SK-N-SH treated with all-trans-retinoic acid at 6 μM for 48 hours (cell line): ENCODE results near the gene NELFCD.
"Not testable (repeated sequence)": the region's sequence is repeated elsewhere in the genome, so short reads cannot be mapped to it uniquely, and the experiment has no call there.

Experiments used
- ATAC-seq: fragments of 200-7000 bp; cut with Tn5 transposase; 3 replicates; pipeline ENCODE4 v1.9.1; 2020; ENCODE audit warnings: mild to moderate bottlenecking, moderate library complexity
- ARNTL ChIP-seq: fragments of 450-650 bp; formaldehyde crosslinking; IDR thresholded peaks from 2 replicates; pipeline ENCODE4 v1.5.0; 2020; ENCODE audit warnings: low read depth, mild to moderate bottlenecking, moderate library complexity, borderline replicate concordance
- BACH2 ChIP-seq: fragments of 250-450 bp; sonication (Bioruptor Pico); IDR thresholded peaks from 2 replicates; pipeline ENCODE4 v1.9.0; 2021; ENCODE audit warnings: mild to moderate bottlenecking, borderline replicate concordance
- CSRNP3 ChIP-seq: fragments of 250-450 bp; sonication (Bioruptor Pico); IDR thresholded peaks from 2 replicates; pipeline ENCODE4 v1.5.1; 2021; ENCODE audit warnings: mild to moderate bottlenecking, moderate library complexity
- ESRRG ChIP-seq: fragments of 250-450 bp; sonication (Bioruptor Pico); IDR thresholded peaks from 2 replicates; pipeline ENCODE4 v1.6.1; 2021; ENCODE audit warnings: mild to moderate bottlenecking
- GLIS3 ChIP-seq: fragments of 250-450 bp; sonication (Bioruptor Pico); IDR thresholded peaks from 2 replicates; pipeline ENCODE4 v1.5.0; 2020; ENCODE audit warnings: mild to moderate bottlenecking, moderate library complexity
- ISL1 ChIP-seq: fragments of 250-450 bp; sonication (Bioruptor Pico); IDR thresholded peaks from 2 replicates; pipeline ENCODE4 v2.1.2; 2022; ENCODE audit warnings: mild to moderate bottlenecking, moderate library complexity
- OSR1 ChIP-seq: fragments of 250-450 bp; sonication (Bioruptor Pico); IDR thresholded peaks from 2 replicates; pipeline ENCODE4 v1.8.0; 2022; ENCODE audit warnings: moderate library complexity, mild to moderate bottlenecking, inconsistent platforms
- PATZ1 ChIP-seq: fragments of 250-450 bp; sonication (Bioruptor Pico); IDR thresholded peaks from 2 replicates; pipeline ENCODE4 v1.8.0; 2020; ENCODE audit warnings: mild to moderate bottlenecking, moderate library complexity, borderline replicate concordance
- PPARA ChIP-seq: fragments of 250-450 bp; sonication (Bioruptor Pico); IDR thresholded peaks from 2 replicates; pipeline ENCODE4 v1.5.0; 2020; ENCODE audit warnings: mild to moderate bottlenecking, borderline replicate concordance
- RARB ChIP-seq: fragments of 250-450 bp; sonication (Bioruptor Pico); IDR thresholded peaks from 2 replicates; pipeline ENCODE4 v1.8.0; 2021; ENCODE audit warnings: mild to moderate bottlenecking, moderate library complexity
- TOX ChIP-seq: fragments of 250-450 bp; sonication (Bioruptor Pico); IDR thresholded peaks from 2 replicates; pipeline ENCODE4 v1.8.0; 2021; ENCODE audit warnings: mild to moderate bottlenecking, moderate library complexity, borderline replicate concordance
- ZC3H10 ChIP-seq: fragments of 250-450 bp; sonication (Bioruptor Pico); IDR thresholded peaks from 2 replicates; pipeline ENCODE4 v1.5.1; 2021; ENCODE audit warnings: mild to moderate bottlenecking, moderate library complexity
- ZFP3 ChIP-seq: fragments of 250-450 bp; sonication (Bioruptor Pico); IDR thresholded peaks from 2 replicates; pipeline ENCODE4 v1.5.0; 2020; ENCODE audit warnings: mild to moderate bottlenecking, moderate library complexity
- ZFP30 ChIP-seq: fragments of 450-650 bp; formaldehyde crosslinking; IDR thresholded peaks from 2 replicates; pipeline ENCODE4 v1.5.0; 2022; ENCODE audit warnings: mild to moderate bottlenecking, moderate library complexity
- ZNF565 ChIP-seq: fragments of 450-650 bp; formaldehyde crosslinking; conservative IDR thresholded peaks from 2 replicates; pipeline ENCODE4 v1.5.0; 2020; ENCODE audit warnings: low read depth, mild to moderate bottlenecking, moderate library complexity
- ZNF70 ChIP-seq: fragments of 450-650 bp; formaldehyde crosslinking; IDR thresholded peaks from 2 replicates; pipeline ENCODE4 v1.5.0; 2020; ENCODE audit warnings: mild to moderate bottlenecking, moderate library complexity
- ZNF8 ChIP-seq: fragments of 450-650 bp; formaldehyde crosslinking; IDR thresholded peaks from 2 replicates; pipeline ENCODE4 v1.5.0; 2020; ENCODE audit warnings: mild to moderate bottlenecking, moderate library complexity

Gene NELFCD

GRCh38 chr20:59037386-59037785, 56.3 kb downstream of the NELFCD start:
- TF ChIP-seq CSRNP3 (CRISPR knock-in tag) (no peak), PATZ1 (CRISPR knock-in tag) (no peak), BACH2 (no peak), ZFP3 (CRISPR knock-in tag) (no peak), ZFP30 (no peak)
- no peak for ATAC-seq

GRCh38 chr20:59039233-59039632, 58.2 kb downstream of the NELFCD start:
- no peak for ATAC-seq
- TF ChIP-seq OSR1 (CRISPR knock-in tag) (no peak), PPARA (CRISPR knock-in tag) (no peak), RARB (no peak), BACH2 (no peak), ZFP3 (CRISPR knock-in tag) (no peak), ZFP30 (no peak)
- TF ChIP-seq, all 23 proteins: peak for 0

GRCh38 chr20:59040667-59041066, 59.6 kb downstream of the NELFCD start:
- no peak for ATAC-seq
- TF ChIP-seq ZNF70 (CRISPR knock-in tag) (no peak), ZNF8 (CRISPR knock-in tag) (no peak), GLIS3 (CRISPR knock-in tag) (no peak), TOX (CRISPR knock-in tag) (no peak), ESRRG (CRISPR knock-in tag) (no peak), BACH2 (no peak), ISL1 (CRISPR knock-in tag) (no peak), CSRNP3 (CRISPR knock-in tag) (no peak), OSR1 (CRISPR knock-in tag) (no peak)

GRCh38 chr20:59041487-59041886, 60.4 kb downstream of the NELFCD start:
- not testable (repeated sequence) for ATAC-seq

GRCh38 chr20:59042151-59042795, 61.2 kb downstream of the NELFCD start, which contains the start of gene PRELID3B:
PRELID3B (minus strand) TSS chr20:59042786; CDS start chr20:59042730, 56 bp downstream.
- TF ChIP-seq GLIS3 (CRISPR knock-in tag) (no peak), ZFP3 (CRISPR knock-in tag) (peak; percentile 33; the same call in 1 of the 2 replicates), ARNTL (CRISPR knock-in tag) (no peak), ESRRG (CRISPR knock-in tag) (no peak)
- ATAC-seq, result peak; percentile 68

DNA sequence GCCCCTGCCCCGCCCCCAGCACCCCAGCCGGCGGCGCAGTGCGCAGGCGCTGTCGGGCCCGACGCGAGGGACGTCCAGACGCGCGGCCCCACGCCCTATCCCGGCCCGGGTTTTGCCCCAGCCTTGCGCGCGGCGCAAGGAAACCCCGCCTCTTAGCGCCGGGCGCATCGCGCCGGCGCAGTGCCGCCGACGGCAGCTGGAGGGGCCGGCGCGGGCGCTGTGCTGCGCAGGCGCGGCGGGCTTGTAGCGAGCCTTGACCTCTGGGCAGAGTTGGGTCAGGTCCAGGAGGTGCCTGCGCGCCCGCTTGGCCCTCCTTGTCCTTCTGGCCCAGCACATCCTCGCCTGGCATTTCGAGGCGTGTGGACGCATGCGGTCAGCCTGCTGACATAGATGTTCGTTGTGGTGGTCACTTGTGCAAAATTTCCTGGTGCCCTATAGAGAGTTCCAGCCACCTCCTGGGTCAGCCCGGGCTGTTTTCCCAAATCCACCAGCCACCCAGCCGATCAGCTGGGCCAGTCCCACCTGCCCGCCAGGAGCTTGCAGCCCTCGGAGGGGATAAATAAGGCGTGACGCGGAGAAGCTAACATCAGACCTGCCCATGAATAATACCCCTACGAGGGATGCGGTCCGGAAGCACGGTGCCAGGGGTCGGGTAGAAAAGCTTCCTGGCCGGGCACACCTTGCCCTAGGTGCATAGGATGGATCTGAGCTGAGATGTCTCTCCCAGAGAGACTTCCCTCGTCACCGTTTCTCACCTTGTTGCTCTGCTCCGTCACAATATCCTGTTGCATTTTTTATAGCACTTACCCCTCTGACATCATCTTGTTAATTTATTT, 62.0 kb downstream of the NELFCD start:
- ATAC-seq, result peak; percentile 99
- TF ChIP-seq RARB (no peak), CSRNP3 (CRISPR knock-in tag) (no peak), ZFP3 (CRISPR knock-in tag) (peak; percentile 32; the same call in 1 of the 2 replicates), ZNF70 (CRISPR knock-in tag) (no peak), TOX (CRISPR knock-in tag) (no peak), OSR1 (CRISPR knock-in tag) (no peak), ZC3H10 (CRISPR knock-in tag) (no peak), ZNF565 (CRISPR knock-in tag) (no peak)
